AG09309 (cell line): ENCODE measurements around the gene FOXA2.

ENCODE experiments used
- DNase-seq: peaks from one replicate; pipeline ENCODE4 v3.0.0-alpha.2; 2010; ENCODE audit warnings: low read depth
- H3K4me3 ChIP-seq: 2 replicates; pipeline ENCODE4 v1.5.1; 2011; ENCODE audit warnings: mild to moderate bottlenecking, low read depth, low read length, moderate library complexity; ENCODE audit not compliant: control insufficient read depth
- TF ChIP-seq, protein P1 (sequence below): IDR thresholded peaks from 2 replicates; pipeline ENCODE4 v1.5.1; 2011; ENCODE audit warnings: mild to moderate bottlenecking, low read depth, low read length, inconsistent platforms; ENCODE audit not compliant: insufficient read depth, control insufficient read depth; ENCODE audit errors: missing control alignments

FOXA2 gene

GRCh38 chr20:22584522-22584921 lies at the start of gene FOXA2:
TSS of gene FOXA2 (minus strand) at chr20:22584572. CDS start at chr20:22584278, 294 bp downstream.
- H3K4me3 ChIP-seq, result no peak within 1 kb of the TSS
- TF ChIP-seq, protein P1, sequence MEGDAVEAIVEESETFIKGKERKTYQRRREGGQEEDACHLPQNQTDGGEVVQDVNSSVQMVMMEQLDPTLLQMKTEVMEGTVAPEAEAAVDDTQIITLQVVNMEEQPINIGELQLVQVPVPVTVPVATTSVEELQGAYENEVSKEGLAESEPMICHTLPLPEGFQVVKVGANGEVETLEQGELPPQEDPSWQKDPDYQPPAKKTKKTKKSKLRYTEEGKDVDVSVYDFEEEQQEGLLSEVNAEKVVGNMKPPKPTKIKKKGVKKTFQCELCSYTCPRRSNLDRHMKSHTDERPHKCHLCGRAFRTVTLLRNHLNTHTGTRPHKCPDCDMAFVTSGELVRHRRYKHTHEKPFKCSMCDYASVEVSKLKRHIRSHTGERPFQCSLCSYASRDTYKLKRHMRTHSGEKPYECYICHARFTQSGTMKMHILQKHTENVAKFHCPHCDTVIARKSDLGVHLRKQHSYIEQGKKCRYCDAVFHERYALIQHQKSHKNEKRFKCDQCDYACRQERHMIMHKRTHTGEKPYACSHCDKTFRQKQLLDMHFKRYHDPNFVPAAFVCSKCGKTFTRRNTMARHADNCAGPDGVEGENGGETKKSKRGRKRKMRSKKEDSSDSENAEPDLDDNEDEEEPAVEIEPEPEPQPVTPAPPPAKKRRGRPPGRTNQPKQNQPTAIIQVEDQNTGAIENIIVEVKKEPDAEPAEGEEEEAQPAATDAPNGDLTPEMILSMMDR, result no peak
- no peak for DNase-seq

DNA sequence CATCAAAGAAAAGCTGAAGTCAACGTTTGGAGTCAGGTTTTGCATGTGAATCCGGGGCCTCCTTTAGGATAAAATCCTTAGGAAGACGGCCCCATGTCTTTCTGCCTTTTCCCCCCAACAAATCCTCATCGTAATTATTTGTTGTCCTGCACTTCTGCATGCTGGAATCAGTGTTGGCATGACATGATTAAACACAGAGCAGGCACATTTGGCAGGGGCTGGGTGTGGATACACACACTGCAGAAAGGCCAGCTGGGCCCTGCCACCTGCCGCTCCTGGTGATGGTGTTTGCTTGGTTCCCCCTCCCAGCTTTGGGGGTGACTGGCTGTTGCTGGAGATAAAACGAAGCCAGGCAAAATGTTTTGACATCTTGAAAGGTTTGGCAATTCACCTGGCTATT lies 46.3 kb upstream of the FOXA2 start:
- DNase-seq, result no peak
- TF ChIP-seq, protein P1, result no peak
- H3K4me3 ChIP-seq, result no peak overlapping the region

GRCh38 chr20:22629927-22630326 lies 45.6 kb upstream of the FOXA2 start:
- no peak for DNase-seq
- TF ChIP-seq, protein P1, result no peak
- H3K4me3 ChIP-seq, result no peak overlapping the region

DNA sequence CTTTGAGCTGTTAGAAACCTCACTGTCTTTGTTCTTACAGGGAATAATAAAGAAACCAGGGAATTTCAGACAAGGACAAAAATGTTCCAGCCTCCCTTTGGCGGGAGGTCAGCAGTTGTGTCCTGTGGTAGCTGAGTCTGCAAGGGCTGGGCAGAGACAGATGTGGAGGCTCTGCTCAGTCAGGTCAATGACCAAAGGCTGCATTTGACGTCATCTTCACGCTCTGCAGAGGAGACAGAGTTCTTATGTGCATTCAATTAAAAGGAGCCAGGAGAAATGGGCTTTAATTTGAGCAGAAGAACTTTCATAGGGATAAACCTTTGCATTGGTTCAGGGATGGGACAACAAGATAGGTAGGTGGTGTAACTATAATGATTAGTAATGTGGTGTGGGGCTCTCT lies 45.1 kb upstream of the FOXA2 start:
- TF ChIP-seq, protein P1, result no peak
- no peak overlapping the region for H3K4me3 ChIP-seq
- DNase-seq, result no peak

GRCh38 chr20:22626496-22626895 lies 42.1 kb upstream of the FOXA2 start:
- H3K4me3 ChIP-seq, result no peak overlapping the region
- TF ChIP-seq, protein P1, result no peak
- no peak for DNase-seq

GRCh38 chr20:22623211-22623610 lies 38.8 kb upstream of the FOXA2 start:
- TF ChIP-seq, protein P1, result no peak
- DNase-seq, result no peak
- H3K4me3 ChIP-seq, result no peak overlapping the region

DNA sequence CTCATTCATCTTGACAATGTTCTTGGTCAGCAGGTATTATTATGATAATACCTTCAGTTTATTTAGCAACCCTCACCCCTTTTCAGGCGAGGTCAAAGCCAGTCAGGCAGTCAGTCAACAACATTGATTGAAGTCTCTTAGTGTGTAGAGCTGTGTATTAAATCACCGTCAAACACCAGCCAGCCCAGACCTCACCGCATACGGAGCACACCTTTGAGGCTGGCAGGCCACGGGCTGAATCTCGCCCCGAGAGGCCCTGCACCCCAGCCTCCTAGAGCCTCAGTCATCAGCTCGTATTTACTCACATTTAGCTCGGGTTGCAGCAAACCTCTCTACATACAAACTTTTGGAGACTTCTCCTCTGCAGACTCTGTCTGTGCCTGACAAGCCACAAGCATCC lies 36.0 kb upstream of the FOXA2 start:
- no peak for DNase-seq
- TF ChIP-seq, protein P1, result no peak
- no peak overlapping the region for H3K4me3 ChIP-seq
